Upper lobe of left lung (tissue), 6 donors: Measurements from ENCODE around the gene ZC3H12C. TPM values are rescaled to one million over a fixed set of nuclear protein-coding genes. Genes with fewer than 3 reads are reported as not detected.
"Not testable (repeated sequence)": the region's sequence is repeated elsewhere in the genome, so short reads cannot be mapped to it uniquely, and the experiment has no call there.

ENCODE experiments used
- ATAC-seq, 2 donors: fragments of 200-7000 bp; cut with Tn5 transposase; one replicate each; pipeline ENCODE4 v1.9.1; 2022; ENCODE audit warnings: mild to moderate bottlenecking in 2 of 2, moderate library complexity in 2 of 2; ENCODE audit not compliant: low FRiP score in 2 of 2
- DNase-seq, 2 donors: peaks; one replicate each; pipeline ENCODE4 v3.0.0-alpha.2; 2019 to 2020
- H3K27ac ChIP-seq, 4 donors: fragments of 200-600 bp; sonication (generic); one replicate each; pipeline ENCODE4 v1.5.1; 2016 to 2019
- H3K27me3 ChIP-seq, 4 donors: fragments of 200-600 bp; sonication (generic); one replicate each; pipeline ENCODE4 v1.5.1; 2017 to 2019
- H3K36me3 ChIP-seq, 4 donors: fragments of 200-600 bp; sonication (generic); one replicate each; pipeline ENCODE4 v1.5.1; 2016 to 2019
- H3K4me1 ChIP-seq, 4 donors: fragments of 200-600 bp; sonication (generic); one replicate each; pipeline ENCODE4 v1.5.1; 2018 to 2019
- H3K4me3 ChIP-seq, 4 donors: fragments of 200-600 bp; sonication (generic); one replicate each; pipeline ENCODE4 v1.5.1; 2017 to 2019; ENCODE audit warnings: mild to moderate bottlenecking in 2 of 4, moderate library complexity in 1 of 4
- H3K9me3 ChIP-seq, 4 donors: fragments of 200-600 bp; sonication (generic); one replicate each; pipeline ENCODE4 v1.5.1; 2018 to 2019
- CTCF ChIP-seq, 6 experiments: fragments of 450-650 bp in 4 of 6; fragments of 200-600 bp in 2 of 6; sonication (generic) in 2 of 6; IDR thresholded peaks; one replicate each; pipeline ENCODE4 v1.5.1; 2016 to 2019; ENCODE audit warnings: antibody characterized with exemption in 6 of 6
- EP300 ChIP-seq, 4 donors: sonication (generic); formaldehyde crosslinking; IDR thresholded peaks; one replicate each; pipeline ENCODE4 v1.5.1; 2017; ENCODE audit warnings: antibody characterized with exemption in 4 of 4, control low read depth in 2 of 4
- POLR2A ChIP-seq, 4 donors: fragments of 450-650 bp; IDR thresholded peaks; one replicate each; pipeline ENCODE4 v1.5.1; 2016 to 2017; ENCODE audit warnings: antibody characterized with exemption in 4 of 4, mild to moderate bottlenecking in 2 of 4
- POLR2AphosphoS5 ChIP-seq, 2 donors: sonication (generic); formaldehyde crosslinking; IDR thresholded peaks; one replicate each; pipeline ENCODE4 v1.5.1; 2017; ENCODE audit warnings: antibody characterized with exemption in 2 of 2
- WGBS, 2 donors: methylation state at CpG; one replicate each; pipeline ENCODE4 v1.1.5; 2017 to 2018; 5-methylcytosine and 5-hydroxymethylcytosine counted together
- total RNA-seq, 6 donors: library from RNA; depleted of rRNA in 4 of 6; stranded (reverse); fragments of >200 nt in 4 of 6; gene quantifications; one replicate each; pipeline versions ENCODE4 v1.1.0 to v1.2.1, GENCODE V29; 2016 to 2021
- donor health status: DM: no; HTN: no; CAD: no; lungs with moderate emphysema.
- donor health status: DM: no; HTN: yes; CAD: no; lungs with severe emphysema.

Gene ZC3H12C
- total RNA-seq, 6 donors from 2014 or later, result 5.5 to 24.5 (median 14.6) TPM

DNA sequence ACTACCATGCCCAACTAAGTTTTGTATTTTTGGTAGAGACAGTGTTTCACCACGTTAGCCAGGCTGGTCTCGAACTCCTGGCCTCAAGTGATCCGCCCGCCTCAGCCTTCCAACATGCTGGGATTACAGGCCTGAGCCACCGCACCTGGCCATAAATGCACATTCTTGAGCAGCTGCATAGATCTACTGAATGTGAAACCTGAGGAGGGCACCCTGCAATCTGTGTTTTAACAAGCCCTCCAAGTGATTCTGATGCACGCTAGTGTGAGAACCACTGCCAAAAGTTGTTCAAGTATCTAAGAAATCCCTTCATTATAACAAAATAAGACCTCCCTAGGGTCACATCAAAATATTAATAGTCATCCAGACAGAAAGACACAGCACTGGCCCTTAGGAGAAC lies 113.9 kb downstream of the ZC3H12C start:
- no peak for ATAC-seq
- WGBS, 2 donors, result 92 to 98% methylated on average over 6 of the region's 6 CpGs
- no peaks in the 10 kb centered on the region for H3K27me3 ChIP-seq
- no peak for DNase-seq
- no peaks in the 10 kb centered on the region for H3K36me3 ChIP-seq
- no peak overlapping the region for H3K27ac ChIP-seq
- no peak for TF ChIP-seq POLR2AphosphoS5 (IDR thresholded peaks at IDR 0.05)
- TF ChIP-seq EP300 (IDR thresholded peaks at IDR 0.05), result no peak
- TF ChIP-seq CTCF (IDR thresholded peaks at IDR 0.05), result no peak
- TF ChIP-seq POLR2A (IDR thresholded peaks at IDR 0.05), result no peak
- no peak overlapping the region for H3K4me3 ChIP-seq
- no peaks in the 10 kb centered on the region for H3K9me3 ChIP-seq
- H3K4me1 ChIP-seq, result peaks cover 0 to 4% (median 0%) of the 10 kb centered on the region in 4 donors

DNA sequence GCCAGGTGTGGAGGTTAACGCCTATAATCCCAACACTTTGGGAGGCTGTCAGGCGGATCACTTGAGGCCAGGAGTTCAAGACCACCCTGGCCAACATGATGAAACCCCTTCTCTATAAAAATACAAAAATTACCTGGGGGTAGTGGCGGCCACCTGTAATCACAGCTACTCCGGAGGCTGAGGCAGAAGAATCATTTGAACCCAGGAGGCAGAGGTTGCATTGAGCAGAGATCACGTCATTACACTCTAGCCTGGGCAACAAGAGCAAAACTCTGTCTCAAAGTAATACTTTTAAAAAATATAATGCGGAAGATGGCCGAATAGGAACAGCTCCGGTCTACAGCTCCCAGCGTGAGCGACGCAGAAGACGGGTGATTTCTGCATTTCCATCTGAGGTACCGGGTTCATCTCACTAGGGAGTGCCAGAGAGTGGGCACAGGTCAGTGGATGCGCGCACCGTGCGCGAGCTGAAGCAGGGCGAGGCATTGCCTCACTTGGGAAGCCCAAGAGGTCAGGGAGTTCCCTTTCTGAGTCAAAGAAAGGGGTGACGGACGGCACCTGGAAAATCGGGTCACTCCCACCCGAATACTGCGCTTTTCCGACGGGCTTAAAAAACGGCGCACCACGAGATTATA lies 115.6 kb downstream of the ZC3H12C start:
- not testable (repeated sequence) for H3K9me3 ChIP-seq, H3K27ac ChIP-seq, ATAC-seq, H3K4me1 ChIP-seq, H3K27me3 ChIP-seq, H3K36me3 ChIP-seq
- WGBS, 2 donors, result 71 to 78% methylated on average over 14 to 22 of the region's 29 CpGs
- peak; percentile 38 to 88 for DNase-seq
- H3K4me3 ChIP-seq, result peak overlapping the region in 3 of 4 donors; percentile 25 to 44 (median 36)
- peak in 1 of 6 experiments; percentile 17 for TF ChIP-seq CTCF (IDR thresholded peaks at IDR 0.05)

DNA sequence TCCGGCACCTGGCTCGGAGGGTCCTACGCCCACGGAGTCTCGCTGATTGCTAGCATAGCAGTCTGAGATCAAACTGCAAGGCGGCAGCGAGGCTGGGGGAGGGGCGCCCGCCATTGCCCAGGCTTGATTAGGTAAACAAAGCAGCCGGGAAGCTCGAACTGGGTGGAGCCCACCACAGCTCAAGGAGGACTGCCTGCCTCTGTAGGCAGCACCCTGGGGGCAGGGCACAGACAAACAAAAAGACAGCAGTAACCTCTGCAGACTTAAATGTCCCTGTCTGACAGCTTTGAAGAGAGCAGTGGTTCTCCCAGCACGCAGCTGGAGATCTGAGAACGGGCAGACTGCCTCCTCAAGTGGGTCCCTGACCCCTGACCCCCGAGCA lies 116.1 kb downstream of the ZC3H12C start:
- not testable (repeated sequence) for ATAC-seq, H3K27me3 ChIP-seq, H3K4me1 ChIP-seq, H3K36me3 ChIP-seq, H3K27ac ChIP-seq, H3K9me3 ChIP-seq, DNase-seq
- peak in 1 of 2 donors; percentile 16 for TF ChIP-seq POLR2AphosphoS5 (IDR thresholded peaks at IDR 0.05)
- WGBS, 2 donors, result 15% methylated on average over 4 of the region's 14 CpGs; no CpG with 5 or more reads in 1 of the 2 donors
- peak overlapping the region in 3 of 4 donors; percentile 25 to 44 (median 36) for H3K4me3 ChIP-seq

DNA sequence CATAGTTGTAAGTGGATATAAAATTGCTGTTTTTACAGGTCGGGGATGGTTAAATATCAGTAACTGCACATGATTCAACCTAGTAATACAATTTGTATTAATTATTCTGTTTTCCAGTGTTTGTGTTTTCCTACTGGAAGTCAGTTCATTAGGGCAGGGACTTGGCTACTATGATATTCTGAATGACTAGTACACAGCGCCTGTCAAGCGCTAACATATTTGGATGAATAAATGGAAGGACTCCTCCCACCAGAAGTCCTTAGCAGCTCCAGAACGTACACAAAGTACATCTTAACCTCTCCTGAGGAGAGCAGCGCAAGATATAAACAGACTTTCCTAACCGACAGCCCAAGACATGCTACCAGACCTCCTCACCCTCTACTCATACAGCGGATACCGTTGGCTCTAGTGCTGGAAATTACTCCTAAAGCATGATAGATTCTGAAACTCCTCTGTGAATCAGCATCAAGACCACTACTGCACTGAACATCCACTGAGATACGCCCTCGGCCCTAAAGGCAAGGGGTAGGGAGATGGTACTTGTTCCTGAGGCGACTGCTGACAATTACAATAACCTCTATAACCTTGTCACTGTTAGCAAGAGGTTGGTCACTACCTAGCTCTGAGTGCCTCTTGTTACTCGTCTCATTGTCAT lies 124.2 kb downstream of the ZC3H12C start:
- no peaks in the 10 kb centered on the region for H3K4me1 ChIP-seq
- WGBS, 2 donors, result 81 to 84% methylated on average over 12 of the region's 12 CpGs
- H3K36me3 ChIP-seq, result no peaks in the 10 kb centered on the region
- no peaks in the 10 kb centered on the region for H3K9me3 ChIP-seq
- no peak for DNase-seq
- H3K4me3 ChIP-seq, result no peak overlapping the region
- TF ChIP-seq EP300 (IDR thresholded peaks at IDR 0.05), result no peak
- TF ChIP-seq POLR2AphosphoS5 (IDR thresholded peaks at IDR 0.05), result no peak
- no peak for TF ChIP-seq POLR2A (IDR thresholded peaks at IDR 0.05)
- no peak for TF ChIP-seq CTCF (IDR thresholded peaks at IDR 0.05)
- H3K27me3 ChIP-seq, result no peaks in the 10 kb centered on the region
- ATAC-seq, result no peak
- H3K27ac ChIP-seq, result no peak overlapping the region

DNA sequence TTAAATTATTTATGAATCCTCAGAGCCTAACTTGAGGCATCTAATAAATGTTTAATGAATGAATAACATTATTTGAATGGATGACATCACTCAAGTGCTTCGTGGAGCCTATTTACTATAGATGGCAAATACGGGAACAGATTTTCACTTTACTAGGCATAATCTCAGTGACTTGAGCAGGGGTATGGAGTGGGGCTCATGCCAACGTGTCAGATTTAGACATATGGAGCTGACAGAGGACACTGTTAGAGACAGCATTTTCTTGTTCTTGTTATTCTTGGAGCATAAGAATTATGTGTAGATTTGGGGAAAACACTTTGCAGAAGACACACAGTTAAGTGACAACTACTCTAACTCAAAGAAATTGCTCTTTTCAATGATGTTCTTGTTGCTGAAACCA lies 124.7 kb downstream of the ZC3H12C start:
- 54 to 68% methylated on average over 3 of the region's 3 CpGs for WGBS, 2 donors
- DNase-seq, result no peak
- no peaks in the 10 kb centered on the region for H3K36me3 ChIP-seq
- H3K4me3 ChIP-seq, result no peak overlapping the region
- no peaks in the 10 kb centered on the region for H3K27me3 ChIP-seq
- no peaks in the 10 kb centered on the region for H3K4me1 ChIP-seq
- H3K27ac ChIP-seq, result no peak overlapping the region
- no peak for TF ChIP-seq POLR2A (IDR thresholded peaks at IDR 0.05)
- no peak for TF ChIP-seq POLR2AphosphoS5 (IDR thresholded peaks at IDR 0.05)
- no peak for TF ChIP-seq CTCF (IDR thresholded peaks at IDR 0.05)
- no peak for TF ChIP-seq EP300 (IDR thresholded peaks at IDR 0.05)
- H3K9me3 ChIP-seq, result no peaks in the 10 kb centered on the region
- no peak for ATAC-seq
